Tongue (tissue), 2 donors: ENCODE data around the gene GALNT18. TPM values are rescaled to one million over a fixed set of nuclear protein-coding genes. Genes with fewer than 3 reads are reported as not detected.
A peak's percentile ranks its signal among the peaks of the same experiment; 100 is the strongest.
"Not testable (repeated sequence)": the region's sequence is repeated elsewhere in the genome, so short reads cannot be mapped to it uniquely, and the experiment has no call there.

Source experiments
- DNase-seq: peaks from one replicate; pipeline ENCODE4 v3.0.0-alpha.2; 2015
- total RNA-seq: library from RNA; depleted of rRNA; stranded (reverse); fragments of >200 nt; gene quantifications from one replicate; pipeline ENCODE4 v1.2.3, GENCODE V29; 2014

The GALNT18 gene
- total RNA-seq, 1 donor from 2014 or later = 35.3 TPM

GRCh38 chr11:11380883-11381282, 240.9 kb downstream of the GALNT18 start:
- no peak for DNase-seq

GRCh38 chr11:11380340-11380739, 241.5 kb downstream of the GALNT18 start:
- no peak for DNase-seq

- no peak for DNase-seq
Observed at GRCh38 chr11:11379661-11380060, 242.1 kb downstream of the GALNT18 start.

- DNase-seq = no peak
Observed at GRCh38 chr11:11378184-11378940, 243.4 kb downstream of the GALNT18 start.

GRCh38 chr11:11374358-11375148, 247.3 kb downstream of the GALNT18 start:
- DNase-seq = no peak

GRCh38 chr11:11373934-11374333, 247.9 kb downstream of the GALNT18 start:
- DNase-seq = no peak

GRCh38 chr11:11372461-11372860, 249.3 kb downstream of the GALNT18 start:
- DNase-seq = no peak

GRCh38 chr11:11370962-11371303, 250.9 kb downstream of the GALNT18 start:
- DNase-seq = no peak

GRCh38 chr11:11370255-11370961, 251.4 kb downstream of the GALNT18 start:
- DNase-seq = no peak

- DNase-seq = peak; percentile 49
Observed at GRCh38 chr11:11366793-11367192, 255.0 kb downstream of the GALNT18 start.

- DNase-seq = no peak
Observed at GRCh38 chr11:11363674-11364073, 258.1 kb downstream of the GALNT18 start.

GRCh38 chr11:11359611-11360010, 262.2 kb downstream of the GALNT18 start:
- DNase-seq = no peak

GRCh38 chr11:11356842-11357241, 265.0 kb downstream of the GALNT18 start:
- DNase-seq = no peak

- not testable (repeated sequence) for DNase-seq
Observed at GRCh38 chr11:11352878-11353277, 268.9 kb downstream of the GALNT18 start, which contains the start of gene CSNK2A3. CSNK2A3 (minus strand) TSS chr11:11353250; CDS start chr11:11353119, 131 bp downstream.

- DNase-seq = not testable (repeated sequence)
Observed at GRCh38 chr11:11351851-11352250, 270.0 kb downstream of the GALNT18 start.

- DNase-seq = no peak
Observed at GRCh38 chr11:11351042-11351586, 270.7 kb downstream of the GALNT18 start.

- peak; percentile 96 for DNase-seq
Observed at GRCh38 chr11:11349870-11350337, 271.9 kb downstream of the GALNT18 start.

- peak; percentile 84 for DNase-seq
Observed at GRCh38 chr11:11349106-11349825, 272.5 kb downstream of the GALNT18 start.

GRCh38 chr11:11348303-11348702, 273.5 kb downstream of the GALNT18 start:
- DNase-seq = no peak

GRCh38 chr11:11347592-11347991, 274.2 kb downstream of the GALNT18 start:
- DNase-seq = peak; percentile 85

GRCh38 chr11:11346303-11346702, 275.5 kb downstream of the GALNT18 start:
- no peak for DNase-seq

- no peak for DNase-seq
Observed at GRCh38 chr11:11345099-11345498, 276.7 kb downstream of the GALNT18 start.
